Subcutaneous abdominal adipose tissue (tissue), 5 donors: Measurements from ENCODE around the gene KRT4.

Source experiments
- H3K27ac ChIP-seq: one replicate; pipeline ENCODE4 v1.7.0; 2013; ENCODE audit warnings: low read depth, mild to moderate bottlenecking, inconsistent platforms, low read length, moderate library complexity
- H3K27me3 ChIP-seq, 5 donors: one replicate each; pipeline ENCODE4 v1.7.0; 2013; ENCODE audit warnings: low read length in 5 of 5, inconsistent platforms in 1 of 5; ENCODE audit not compliant: control insufficient read depth in 5 of 5, insufficient read depth in 4 of 5
- H3K36me3 ChIP-seq, 5 donors: one replicate each; pipeline ENCODE4 v1.7.0; 2013; ENCODE audit warnings: low read length in 5 of 5; ENCODE audit not compliant: control insufficient read depth in 5 of 5, insufficient read depth in 5 of 5
- H3K4me1 ChIP-seq, 5 donors: one replicate each; pipeline ENCODE4 v1.7.0; 2013; ENCODE audit warnings: low read length in 5 of 5, mild to moderate bottlenecking in 3 of 5, moderate library complexity in 1 of 5; ENCODE audit not compliant: control insufficient read depth in 5 of 5, insufficient read depth in 5 of 5
- H3K4me3 ChIP-seq, 5 donors: one replicate each; pipeline ENCODE4 v1.7.0; 2013; ENCODE audit warnings: low read length in 5 of 5, low read depth in 1 of 5
- H3K9ac ChIP-seq, 5 donors: one replicate each; pipeline ENCODE4 v1.7.0; 2013; ENCODE audit warnings: low read length in 5 of 5, mild to moderate bottlenecking in 4 of 5, moderate library complexity in 3 of 5
- H3K9me3 ChIP-seq, 5 donors: one replicate each; pipeline ENCODE4 v1.7.0; 2013; ENCODE audit warnings: low read length in 5 of 5; ENCODE audit not compliant: control insufficient read depth in 5 of 5
- donor health status: healthy.
- donor health status: healthy.
- donor health status: healthy.
- donor health status: healthy.
- donor health status: healthy.

The KRT4 gene

DNA sequence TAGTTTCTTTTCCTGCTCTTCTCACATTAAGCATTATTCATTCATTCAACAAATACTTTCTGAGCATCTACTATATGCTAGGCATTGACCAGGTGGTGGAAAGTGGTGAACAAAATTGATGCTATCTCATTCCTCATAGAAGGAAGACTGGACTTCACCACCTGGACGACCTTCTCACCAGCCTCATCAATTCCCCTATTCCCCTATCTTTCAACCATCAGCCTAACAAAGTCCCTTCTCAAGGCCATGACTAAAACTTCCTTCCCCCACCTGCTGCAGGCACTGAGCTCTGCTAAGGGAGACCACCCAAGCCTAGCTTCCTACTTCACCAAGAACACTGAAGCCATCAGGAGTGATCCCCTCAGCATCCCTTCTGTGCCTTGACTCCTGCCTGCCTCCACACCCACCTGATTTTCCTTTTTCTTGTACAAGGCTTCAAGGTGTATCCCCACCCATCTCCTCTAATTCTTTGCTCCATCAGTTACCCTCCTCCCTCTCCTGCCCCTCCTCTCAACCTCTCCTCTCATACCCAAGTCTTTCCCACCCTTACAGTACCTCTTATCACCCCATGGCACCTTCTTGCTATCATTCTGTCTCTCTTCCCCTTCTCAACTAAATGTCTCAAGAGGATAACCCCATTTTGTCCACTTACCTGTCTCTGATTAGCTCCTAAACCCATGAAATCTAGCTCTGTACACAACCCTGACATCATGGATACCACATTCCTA is 56.3 kb downstream of the KRT4 start:
- H3K36me3 ChIP-seq, result no peaks in the 10 kb centered on the region
- no peak overlapping the region for H3K27ac ChIP-seq
- peaks cover 0 to 10% (median 0%) of the 10 kb centered on the region in 5 donors for H3K4me1 ChIP-seq
- peaks cover 0 to 20% (median 7%) of the 10 kb centered on the region in 5 donors for H3K27me3 ChIP-seq
- H3K9me3 ChIP-seq, result peaks cover 3 to 19% (median 11%) of the 10 kb centered on the region in 5 donors
- H3K4me3 ChIP-seq, result no peak overlapping the region
- H3K9ac ChIP-seq, result no peak overlapping the region
